Hematopoietic multipotent progenitor cell treated with erythropoietin and hydrocortisone succinate and interleukin-3 and kit ligand, for 15 days (in vitro differentiated cells): ENCODE results near the gene PDE4DIP.
"Not testable (repeated sequence)": the region's sequence is repeated elsewhere in the genome, so short reads cannot be mapped to it uniquely, and the experiment has no call there.

Experiments used
- DNase-seq: peaks from one replicate; pipeline ENCODE4 v3.0.0-alpha.2; 2015; ENCODE audit warnings: low spot score

Gene PDE4DIP

DNA sequence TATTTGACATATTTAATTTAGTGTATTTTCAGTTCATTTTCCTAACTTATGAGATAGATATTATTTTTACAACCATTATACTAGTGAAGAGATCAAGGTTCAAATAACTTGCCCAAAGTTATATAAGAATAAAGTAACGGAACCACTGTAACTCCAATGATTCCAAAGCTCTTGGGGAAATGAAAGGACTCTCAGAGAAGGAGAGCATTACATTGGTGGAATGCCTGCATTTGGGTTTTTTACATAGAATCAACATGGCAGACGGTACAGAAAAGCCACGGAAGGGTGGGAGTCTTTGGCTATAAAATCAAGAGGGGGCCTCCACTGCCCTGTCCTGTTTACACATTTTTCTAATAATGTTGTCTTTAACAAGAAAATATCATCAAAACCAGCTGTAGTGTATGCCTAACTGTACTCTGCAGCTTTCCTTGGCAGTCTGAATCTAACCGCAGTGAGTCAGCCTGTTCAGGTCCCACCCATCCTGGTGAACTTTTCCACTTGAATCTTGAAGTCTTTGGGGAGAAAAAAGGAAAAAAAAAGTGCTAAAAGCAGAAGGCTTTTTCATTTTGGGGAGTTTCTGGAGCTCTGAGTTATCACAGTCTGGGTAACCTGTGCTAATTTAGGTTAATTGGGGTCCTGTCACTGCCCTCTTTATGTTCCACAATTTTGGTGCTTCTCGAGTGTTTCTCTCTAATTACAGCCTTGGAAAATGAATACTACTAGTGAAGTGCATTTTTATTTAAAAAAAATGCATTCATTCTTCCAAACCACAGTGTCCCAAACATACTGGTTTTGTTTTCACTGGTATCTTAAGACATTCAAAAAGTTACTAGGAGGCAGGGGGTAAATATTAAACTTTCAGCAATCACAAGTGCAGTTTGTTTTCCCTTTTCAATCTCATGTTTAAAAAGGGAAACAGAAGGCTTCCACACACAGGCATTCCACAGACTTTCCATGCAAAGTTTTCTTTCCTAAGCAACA, 30.5 kb downstream of the PDE4DIP start:
- DNase-seq: not testable (repeated sequence)

DNA sequence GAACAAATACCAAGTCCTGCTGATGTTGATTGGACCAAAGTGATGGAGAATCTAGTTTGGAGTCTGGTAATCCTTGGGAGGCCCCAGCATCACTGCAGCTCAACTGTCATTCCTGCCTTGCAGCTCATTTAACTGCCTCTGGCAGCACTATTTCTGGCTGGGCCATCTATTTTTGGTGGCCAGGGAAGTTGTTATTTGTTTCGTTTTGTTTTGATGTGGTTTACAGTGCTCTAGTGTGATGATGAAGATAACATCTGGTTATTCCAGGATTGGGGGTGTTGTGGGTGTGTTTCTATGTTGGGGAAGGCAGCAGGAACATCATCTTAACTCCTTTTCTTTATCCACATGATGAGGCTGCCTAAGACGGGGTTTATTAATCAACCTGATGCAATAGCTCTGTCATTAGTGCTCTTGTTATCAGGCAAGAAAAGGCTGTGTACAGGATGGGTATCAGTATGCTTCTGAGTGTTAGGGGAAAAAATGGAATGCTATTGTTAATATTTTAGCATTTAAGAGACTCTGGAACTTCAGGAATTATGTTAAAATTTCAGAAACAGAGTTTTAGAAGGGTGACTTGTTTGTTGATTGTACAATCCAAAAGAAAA, 35.7 kb downstream of the PDE4DIP start:
- DNase-seq: not testable (repeated sequence)

DNA sequence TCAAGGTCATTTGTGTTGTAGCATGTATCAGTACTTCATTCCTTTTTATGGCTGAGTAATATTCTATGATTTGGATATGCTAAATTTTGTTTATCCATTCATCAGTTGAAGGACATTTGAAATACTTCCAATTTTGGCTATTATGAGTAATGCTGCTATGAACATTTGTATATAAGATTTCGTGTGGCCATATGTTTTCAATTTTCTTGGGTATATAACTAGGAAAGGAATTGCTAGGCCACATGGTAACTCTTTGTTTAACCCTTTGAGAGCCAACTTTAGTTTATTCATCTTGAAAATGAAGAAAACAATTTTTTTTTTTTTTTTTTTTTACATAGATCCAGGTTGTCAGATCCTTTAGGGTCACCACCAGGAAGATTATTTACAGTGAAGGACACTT, 37.0 kb downstream of the PDE4DIP start:
- DNase-seq: not testable (repeated sequence)

DNA sequence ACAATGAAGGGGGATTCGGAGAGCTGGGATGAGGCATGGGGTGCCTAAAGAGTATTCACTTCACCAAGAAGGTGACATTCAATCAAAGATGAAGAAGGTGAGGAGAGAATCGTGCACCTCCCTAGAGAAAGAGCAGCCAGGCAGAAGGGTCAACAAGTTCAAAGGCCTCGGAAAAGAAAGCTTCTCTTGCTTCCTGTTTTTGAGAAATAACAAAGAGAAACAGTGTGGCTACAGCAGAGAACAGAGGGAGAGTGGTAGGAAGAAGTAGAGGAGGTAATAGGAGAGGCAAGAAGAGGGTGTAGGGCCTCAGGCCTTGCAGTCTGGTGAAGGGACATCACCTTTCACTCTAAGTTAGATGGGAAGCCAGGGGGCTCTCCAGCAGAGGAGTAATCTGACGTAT, 41.0 kb downstream of the PDE4DIP start:
- DNase-seq: not testable (repeated sequence)

DNA sequence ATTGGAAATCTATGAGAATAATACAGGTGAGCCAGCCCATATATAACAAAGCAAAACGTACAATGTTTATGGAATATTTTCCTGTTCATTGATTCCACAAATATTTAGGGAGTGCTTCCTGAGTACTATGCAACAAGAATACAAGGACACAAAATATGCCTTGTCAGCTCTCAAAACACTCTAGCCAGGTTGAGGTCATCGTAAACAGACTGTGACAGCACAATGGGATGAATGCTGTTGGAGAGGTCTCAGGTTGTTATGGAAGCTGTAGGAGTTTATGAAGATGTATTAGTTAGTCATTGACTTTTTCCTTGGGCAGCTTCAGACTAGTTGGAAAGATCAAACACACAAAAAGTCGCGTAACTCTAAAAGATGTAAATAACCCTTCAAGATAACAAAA, 42.1 kb downstream of the PDE4DIP start:
- not testable (repeated sequence) for DNase-seq

DNA sequence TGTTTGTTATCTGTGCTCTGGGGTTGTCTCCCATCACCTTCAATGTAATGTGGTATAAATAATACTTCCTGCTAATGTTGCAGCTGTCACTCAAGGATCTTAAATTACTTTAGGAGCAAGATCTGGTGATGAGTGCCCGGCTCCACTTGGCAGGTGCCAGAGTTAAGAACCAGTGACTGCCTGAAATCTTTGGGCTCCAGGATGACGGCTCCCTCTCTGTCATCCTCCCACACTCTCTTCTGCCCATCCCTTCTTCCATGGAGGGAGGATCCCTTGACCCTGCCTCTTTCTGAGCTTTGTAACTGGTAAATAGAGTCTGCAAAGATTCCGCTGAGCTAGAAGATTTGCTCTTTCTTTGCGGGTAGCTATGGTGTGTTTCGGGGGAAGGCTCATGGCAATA, 44.4 kb downstream of the PDE4DIP start:
- DNase-seq: not testable (repeated sequence)

DNA sequence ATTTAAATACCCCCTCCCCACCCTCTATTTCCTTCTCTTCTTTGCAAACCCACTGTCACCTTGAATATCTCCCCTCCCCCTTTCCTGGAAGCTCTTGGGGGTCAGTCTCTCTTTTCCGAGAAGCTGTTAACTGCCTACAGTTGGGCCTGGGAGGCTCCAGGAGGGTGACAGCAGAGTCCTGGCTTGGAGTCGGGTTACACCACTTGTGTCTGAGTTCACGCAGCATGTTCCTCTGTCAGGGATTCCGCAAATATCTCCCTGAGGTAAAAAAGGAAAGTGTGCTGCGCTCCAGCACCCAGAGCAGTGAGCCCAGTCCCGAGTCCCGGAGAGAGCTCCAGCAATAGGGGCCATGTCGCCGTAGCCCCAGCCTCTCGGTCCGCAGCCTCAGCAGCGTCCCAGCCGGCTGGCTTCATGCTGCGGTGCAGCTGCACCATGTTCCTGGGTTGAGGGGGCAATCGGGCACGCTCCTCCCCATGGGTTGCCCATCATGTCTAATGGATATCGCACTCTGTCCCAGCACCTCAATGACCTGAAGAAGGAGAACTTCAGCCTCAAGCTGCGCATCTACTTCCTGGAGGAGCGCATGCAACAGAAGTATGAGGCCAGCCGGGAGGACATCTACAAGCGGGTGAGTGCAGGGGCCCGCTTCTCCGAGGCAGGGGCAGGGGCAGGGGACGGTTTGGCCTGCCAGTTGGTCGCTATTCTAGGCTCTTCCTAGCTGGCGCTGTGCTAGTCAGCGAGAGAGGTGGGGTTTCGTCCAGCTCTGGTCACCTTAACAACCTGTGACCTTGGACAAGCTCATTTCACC, 45.2 kb downstream of the PDE4DIP start:
- not testable (repeated sequence) for DNase-seq

DNA sequence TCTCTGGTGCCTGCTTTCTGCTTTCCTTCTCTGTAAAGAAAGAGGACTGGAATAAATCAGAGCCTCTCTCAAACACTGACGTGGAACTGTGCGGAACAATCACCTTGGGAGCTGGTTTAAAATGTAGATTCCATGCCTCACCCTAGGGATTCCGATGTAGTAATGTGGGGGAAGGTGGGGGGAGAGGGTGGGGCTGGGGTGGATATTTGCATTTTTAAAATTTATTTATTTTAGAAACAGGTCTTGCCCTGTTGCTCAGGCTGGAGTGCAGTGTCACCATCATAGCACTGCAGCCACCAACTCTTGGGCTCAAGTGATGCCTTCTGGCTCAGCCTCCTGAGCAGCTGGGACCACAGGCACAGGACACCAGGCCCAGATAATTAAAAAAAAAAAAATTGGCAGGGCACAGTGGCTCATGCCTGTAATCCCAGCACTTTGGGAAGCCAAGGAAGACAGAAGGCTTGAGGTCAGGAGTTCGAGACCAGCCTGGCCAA, 45.9 kb downstream of the PDE4DIP start:
- not testable (repeated sequence) for DNase-seq

DNA sequence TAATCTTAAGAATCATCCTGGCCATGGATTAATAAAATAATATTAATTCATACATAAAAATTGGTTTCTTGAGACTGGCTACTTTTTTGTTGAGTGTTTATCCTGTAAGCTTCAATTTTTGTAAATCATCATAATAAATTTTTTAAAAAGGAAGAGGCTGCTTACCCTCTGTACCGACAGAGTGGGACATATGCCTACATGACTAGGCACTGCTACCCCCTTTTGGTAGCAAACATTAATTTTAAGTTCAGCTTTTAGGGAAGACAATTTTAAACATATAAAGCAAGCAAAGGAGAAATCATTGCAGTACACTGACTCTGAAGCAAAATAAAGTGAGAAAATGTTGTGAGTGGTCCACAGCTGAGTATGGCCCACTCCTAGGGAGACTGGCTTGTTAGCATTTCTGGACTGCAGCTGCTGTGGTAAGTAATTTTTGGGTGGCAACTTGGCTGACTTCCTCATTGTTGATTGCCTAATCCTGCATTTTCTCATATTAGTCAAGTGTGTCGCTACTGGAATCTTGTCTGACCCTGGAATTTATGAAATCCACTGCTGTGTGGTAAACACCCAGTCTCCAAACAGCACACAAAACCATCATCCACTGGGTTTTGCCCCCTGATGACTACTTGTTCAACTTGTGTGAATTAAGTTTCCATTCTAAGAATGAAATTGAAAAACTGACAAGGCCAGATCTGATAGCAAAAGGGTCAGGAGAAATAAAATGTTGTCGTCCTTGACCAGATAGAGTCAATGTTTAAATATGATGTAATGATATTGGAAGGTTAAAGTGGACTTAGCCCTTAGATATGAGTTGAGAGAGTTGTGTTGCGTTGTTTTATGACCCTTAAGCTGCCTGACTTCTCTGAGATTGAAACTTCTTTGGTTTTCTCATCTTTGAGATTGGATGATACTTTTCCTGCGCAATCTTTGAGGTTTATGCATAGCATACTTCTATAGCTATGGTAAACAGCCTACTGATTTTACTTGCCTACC, 50.4 kb downstream of the PDE4DIP start:
- not testable (repeated sequence) for DNase-seq

DNA sequence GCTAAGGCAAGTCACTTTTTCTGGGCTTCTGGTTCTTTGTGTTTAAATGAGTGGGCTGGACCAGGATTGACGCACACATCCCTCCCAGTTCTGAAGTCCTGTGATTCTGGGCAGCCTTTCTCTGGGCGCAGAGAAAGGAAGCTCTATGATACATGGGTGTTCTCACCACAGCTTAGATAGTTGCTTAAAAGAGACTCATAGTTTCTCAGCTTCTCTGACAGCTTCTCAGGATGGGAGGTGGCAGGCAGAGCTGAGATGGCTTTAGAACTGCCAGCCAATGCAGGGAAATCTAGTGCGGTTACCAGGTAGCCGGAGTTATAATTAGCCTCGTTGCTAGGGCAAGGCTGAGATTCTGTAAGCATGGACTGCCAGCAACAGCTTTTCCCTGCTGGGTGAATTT, 55.8 kb downstream of the PDE4DIP start:
- not testable (repeated sequence) for DNase-seq

DNA sequence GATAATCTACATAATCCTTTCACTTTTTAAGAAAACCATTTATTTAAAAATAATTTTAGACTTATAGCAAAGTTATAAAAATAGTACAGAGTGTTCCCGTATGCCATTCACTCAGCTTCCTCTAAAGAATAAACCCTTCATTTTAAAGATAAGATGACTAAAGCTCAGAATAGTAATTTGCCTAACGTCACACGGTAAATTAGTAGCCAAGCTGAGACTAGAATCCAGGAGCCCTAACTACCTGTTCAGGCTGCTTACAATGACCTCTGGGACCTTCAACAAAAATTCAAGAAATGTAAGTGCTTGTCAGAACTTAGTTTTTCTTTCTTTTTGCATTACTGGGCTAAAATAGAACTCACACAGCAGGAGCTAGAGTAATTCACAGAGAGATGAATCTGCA, 56.5 kb downstream of the PDE4DIP start:
- DNase-seq: not testable (repeated sequence)

DNA sequence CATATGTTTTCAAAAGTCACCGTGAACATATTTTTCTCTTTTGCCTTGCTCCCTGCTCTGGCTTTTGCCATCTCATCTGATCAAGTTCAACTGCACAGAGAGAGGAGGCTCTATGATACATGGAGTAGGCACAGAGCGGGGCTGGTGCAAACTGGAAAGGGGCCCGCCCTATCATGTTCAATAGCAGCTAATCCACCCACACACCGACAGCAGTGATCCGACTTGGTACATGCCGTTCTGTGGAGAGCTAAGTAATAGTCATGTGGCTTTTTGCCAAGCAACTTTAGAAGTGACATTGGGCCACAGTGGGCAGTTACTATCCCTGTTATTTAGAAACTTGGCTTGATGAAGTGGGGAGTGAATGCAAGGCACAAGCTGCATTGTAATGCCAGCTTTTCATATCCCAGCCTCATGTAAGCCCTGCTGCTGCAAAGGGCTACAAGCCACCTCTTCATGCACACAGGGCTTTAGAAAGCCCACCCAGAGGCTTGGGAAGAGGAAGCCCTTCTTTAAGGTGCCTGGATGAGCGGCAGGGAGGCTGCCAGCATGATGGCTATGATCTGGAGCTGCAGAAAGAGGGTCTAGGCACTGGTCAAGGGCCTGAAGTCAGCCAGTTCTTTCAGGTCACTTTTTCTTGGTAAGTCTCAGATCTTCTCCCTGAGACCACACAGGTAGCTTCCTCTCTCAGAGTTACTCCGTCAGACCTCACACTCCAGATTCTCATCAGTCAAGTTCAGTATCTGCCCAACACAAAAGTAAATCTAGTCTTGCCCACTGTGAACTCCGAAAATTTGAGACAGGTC, 57.1 kb downstream of the PDE4DIP start:
- not testable (repeated sequence) for DNase-seq

DNA sequence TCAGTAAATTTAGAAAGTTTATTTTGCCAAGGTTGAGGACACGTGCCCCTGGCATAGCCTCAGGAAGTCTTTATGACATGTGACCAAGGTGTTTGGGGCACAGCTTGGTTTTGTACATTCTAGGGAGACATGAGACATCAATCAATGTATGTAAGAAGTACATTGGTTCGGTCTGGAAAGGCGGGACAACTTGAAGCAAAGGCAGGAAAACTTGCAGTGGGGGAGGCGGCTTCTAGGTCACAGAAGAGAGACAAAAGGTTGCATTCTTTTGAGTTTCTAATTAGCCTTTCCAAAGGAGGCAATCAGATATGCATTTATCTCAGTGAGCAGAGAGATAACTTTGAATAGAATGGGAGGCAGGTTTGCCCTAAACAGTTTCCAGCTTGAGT, 57.7 kb downstream of the PDE4DIP start:
- DNase-seq: not testable (repeated sequence)

DNA sequence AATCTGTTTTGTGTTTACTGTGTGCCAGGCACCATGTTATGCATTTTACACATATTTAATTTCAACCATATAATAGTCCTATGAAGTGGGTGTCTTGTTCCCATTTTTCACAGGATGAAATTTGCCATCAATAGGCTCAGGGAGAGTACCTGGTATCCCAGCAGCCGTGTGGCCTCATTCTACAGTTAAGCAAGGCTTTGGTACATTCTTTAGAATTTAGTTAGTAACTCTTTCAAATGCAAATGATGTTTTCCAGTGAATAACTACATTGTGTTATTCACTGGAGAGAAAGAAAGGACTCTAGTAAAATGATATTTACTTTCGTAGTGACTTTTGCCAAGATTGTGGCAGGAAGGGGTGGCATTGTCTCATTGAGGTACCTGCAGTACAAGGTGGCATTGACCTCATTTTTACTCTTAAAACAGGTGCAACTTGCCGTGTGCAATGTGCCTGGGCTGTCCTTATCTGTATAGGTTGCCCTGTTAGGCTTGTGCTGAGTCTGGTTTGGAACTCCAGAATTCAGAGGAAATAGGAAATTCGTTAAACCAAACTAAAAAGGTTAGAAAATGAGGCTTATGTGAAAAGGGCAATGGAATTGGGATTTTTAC, 65.1 kb downstream of the PDE4DIP start:
- not testable (repeated sequence) for DNase-seq

DNA sequence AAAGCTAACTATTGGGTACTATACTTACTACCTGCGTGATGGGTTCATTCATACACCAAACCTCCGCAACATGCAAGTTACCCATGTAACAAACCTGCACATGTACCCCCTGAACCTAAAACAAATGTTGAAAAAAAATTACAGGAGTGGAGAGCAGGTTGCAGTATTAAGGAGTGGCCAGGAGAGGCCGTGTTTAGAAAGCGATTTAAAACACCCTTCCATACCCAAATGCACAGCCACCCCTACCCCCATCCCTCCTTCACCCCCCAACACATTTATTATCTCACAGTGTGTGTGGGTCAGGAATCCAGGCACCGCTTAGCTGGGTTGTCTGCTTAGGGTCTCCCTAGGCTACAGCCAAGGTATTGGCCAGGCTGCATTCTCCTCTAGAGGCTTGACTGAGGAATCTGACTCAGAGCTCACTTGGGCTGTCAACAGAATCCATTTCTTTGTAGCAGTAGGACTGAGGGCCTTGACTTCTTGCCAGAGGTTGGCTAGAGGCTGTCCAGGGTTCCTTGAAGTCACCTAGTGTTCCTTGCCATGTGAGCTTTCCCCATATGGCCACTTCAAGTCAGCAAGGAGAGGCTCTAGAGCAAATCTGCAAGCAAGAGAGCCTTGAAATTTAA, 67.2 kb downstream of the PDE4DIP start:
- DNase-seq: not testable (repeated sequence)

DNA sequence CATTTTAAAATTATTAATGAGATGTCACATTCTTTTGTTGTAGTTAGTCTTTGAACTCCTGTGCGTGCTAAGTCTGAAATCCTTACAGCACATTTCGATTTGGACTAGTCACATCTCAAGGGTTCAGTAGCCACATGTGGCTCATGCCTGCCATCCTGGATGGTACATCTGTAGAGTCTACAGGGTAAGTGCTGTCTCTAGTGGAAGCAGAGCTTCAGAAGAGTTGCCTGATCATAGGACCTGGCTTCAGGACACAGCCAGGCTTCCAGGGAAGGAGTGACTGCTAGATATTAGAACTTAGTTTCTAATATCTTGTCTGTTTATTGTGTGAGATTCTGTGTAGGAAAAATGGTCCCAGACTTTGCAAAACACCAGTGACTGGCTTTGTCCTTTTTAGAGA, 72.0 kb downstream of the PDE4DIP start:
- DNase-seq: not testable (repeated sequence)

DNA sequence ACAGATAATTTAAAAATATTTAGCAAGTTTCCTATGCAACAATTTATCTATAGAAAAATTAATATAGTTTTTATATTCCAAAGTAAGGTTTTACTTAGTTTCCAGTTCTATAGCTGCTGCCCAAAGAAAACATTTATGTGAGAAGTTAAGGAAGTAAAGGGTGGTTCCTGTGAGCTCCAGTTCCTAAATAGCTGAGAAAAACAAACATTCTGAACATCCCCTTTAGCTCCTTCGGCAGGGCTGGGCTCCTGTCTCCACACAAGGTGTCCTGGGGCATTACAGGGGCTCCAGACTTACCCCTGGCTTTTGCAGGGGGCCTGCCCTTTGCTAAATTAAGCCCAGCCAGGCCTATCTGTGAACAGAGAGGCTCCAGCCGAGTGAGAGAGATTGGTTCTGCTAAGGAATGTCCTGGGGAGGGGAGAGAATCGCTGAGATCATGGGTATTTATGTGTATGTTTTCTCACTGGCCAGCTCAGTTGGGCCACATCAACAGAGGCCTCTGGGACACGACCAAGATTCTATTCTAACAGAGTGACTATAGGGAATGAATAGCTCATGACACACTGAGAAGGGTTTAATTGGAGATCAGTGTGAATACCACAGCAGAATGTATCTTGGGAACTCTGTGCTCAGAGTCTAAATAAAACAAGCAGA, 72.6 kb downstream of the PDE4DIP start:
- not testable (repeated sequence) for DNase-seq

DNA sequence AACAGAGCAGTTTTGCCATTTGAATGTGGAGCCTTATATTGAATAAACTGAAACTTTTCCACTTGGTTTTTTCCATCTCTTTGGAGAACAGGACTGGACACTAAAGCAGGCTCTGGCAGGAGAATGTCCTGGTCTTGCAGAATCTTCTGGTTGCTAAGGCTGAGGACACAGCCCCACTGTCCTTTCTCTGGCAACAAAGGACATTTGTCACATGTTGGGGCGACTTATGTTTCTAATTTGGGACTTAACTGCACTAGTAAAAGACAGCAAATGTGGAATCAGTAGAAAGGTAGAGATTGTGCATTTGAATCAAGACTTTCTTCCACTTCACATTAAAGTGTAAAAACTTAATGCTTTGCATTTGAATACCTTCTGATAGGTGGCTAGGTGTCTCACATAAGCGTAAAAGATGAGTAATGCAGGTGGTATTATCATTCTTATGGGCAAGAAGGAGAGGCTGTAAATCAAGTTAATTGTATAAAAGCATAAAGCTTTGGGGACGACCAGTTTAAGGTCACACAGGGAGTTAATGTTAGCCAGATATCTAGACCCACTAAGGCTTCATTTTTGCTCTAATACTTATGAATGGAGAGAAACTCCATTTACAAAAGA, 74.7 kb downstream of the PDE4DIP start:
- DNase-seq: not testable (repeated sequence)
